ENCODE results near the gene GJD3.

- TF ChIP-seq CTCF (IDR thresholded peaks at IDR 0.05) = no peak
- no peak for TF ChIP-seq POLR2A (IDR thresholded peaks at IDR 0.05)
- no peak for TF ChIP-seq EP300 (IDR thresholded peaks at IDR 0.05)
- TF ChIP-seq POLR2AphosphoS5 (IDR thresholded peaks at IDR 0.05) = no peak
Observed at GRCh38 chr17:40315206-40315605, 49.3 kb downstream of the GJD3 start.

All from suprapubic skin (tissue), 4 donors.